Neural crest cell (in vitro differentiated cells): ENCODE results near the gene TSPO2. TPM values are rescaled to one million over a fixed set of nuclear protein-coding genes. Genes with fewer than 3 reads are reported as not detected.
A peak's percentile ranks its signal among the peaks of the same experiment; 100 is the strongest.

ENCODE experiments used
- DNase-seq: peaks from one replicate; pipeline ENCODE4 v3.0.0; 2021; ENCODE audit warnings: low read depth, mixed read lengths, low spot score
- H3K27ac Mint-ChIP-seq: one replicate; pipeline ENCODE4 v1.8.0; 2021; ENCODE audit warnings: mild to moderate bottlenecking, mixed read lengths; ENCODE audit not compliant: unreplicated experiment
- H3K27me3 Mint-ChIP-seq: 2 replicates; pipeline ENCODE4 v1.8.0; 2021; ENCODE audit warnings: low read depth, mild to moderate bottlenecking, mixed read lengths
- H3K36me3 Mint-ChIP-seq: 2 replicates; pipeline ENCODE4 v1.8.0; 2021; ENCODE audit warnings: low read depth, mild to moderate bottlenecking, mixed read lengths
- H3K4me1 Mint-ChIP-seq: 2 replicates; pipeline ENCODE4 v1.8.0; 2021; ENCODE audit warnings: mixed read lengths
- H3K4me3 Mint-ChIP-seq: one replicate; pipeline ENCODE4 v1.8.0; 2021; ENCODE audit warnings: mild to moderate bottlenecking, mixed read lengths
- H3K9me3 Mint-ChIP-seq: 2 replicates; pipeline ENCODE4 v1.8.0; 2021; ENCODE audit warnings: mixed read lengths
- total RNA-seq: library from RNA; stranded (reverse); gene quantifications from 2 replicates; pipeline ENCODE4 v1.2.1, GENCODE V29; 2021
- TF ChIP-seq, protein P1 (sequence below): fragments of 200-600 bp; sonication (generic); conservative IDR thresholded peaks from 2 replicates; pipeline ENCODE4 v1.5.0; 2021; ENCODE audit warnings: antibody characterized with exemption, mild to moderate bottlenecking

Gene TSPO2
- total RNA-seq, 1 donor from 2014 or later, result not detected

DNA sequence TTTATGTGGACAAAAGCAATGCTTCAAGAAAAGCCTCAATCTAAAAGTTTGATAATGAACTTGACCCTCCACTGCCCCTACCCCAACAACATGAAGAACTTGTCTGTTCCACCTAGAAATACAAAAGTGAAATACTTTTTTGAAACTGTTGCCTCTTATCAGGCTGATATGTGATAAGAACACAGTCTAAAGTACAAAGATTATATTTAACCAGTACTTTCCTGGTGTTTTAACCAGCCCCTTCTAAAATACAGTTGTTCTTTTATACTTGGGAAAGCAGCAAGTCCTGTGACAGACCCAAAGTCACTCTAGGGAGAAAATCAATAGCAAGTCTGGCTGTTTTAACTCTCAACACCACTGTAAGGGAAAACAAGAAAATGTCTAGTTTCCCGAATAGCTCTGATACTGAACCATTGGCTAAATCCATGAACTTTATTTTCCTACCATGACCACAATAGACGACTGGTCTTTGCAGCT lies 23.3 kb downstream of the TSPO2 start:
- DNase-seq, result no peak
- no peaks in the 10 kb centered on the region for H3K27me3 Mint-ChIP-seq
- peaks cover 6% of the 10 kb centered on the region for H3K4me1 Mint-ChIP-seq
- TF ChIP-seq, protein P1, sequence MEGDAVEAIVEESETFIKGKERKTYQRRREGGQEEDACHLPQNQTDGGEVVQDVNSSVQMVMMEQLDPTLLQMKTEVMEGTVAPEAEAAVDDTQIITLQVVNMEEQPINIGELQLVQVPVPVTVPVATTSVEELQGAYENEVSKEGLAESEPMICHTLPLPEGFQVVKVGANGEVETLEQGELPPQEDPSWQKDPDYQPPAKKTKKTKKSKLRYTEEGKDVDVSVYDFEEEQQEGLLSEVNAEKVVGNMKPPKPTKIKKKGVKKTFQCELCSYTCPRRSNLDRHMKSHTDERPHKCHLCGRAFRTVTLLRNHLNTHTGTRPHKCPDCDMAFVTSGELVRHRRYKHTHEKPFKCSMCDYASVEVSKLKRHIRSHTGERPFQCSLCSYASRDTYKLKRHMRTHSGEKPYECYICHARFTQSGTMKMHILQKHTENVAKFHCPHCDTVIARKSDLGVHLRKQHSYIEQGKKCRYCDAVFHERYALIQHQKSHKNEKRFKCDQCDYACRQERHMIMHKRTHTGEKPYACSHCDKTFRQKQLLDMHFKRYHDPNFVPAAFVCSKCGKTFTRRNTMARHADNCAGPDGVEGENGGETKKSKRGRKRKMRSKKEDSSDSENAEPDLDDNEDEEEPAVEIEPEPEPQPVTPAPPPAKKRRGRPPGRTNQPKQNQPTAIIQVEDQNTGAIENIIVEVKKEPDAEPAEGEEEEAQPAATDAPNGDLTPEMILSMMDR, result no peak
- no peak overlapping the region for H3K27ac Mint-ChIP-seq
- H3K4me3 Mint-ChIP-seq, result no peak overlapping the region
- H3K9me3 Mint-ChIP-seq, result no peaks in the 10 kb centered on the region
- no peaks in the 10 kb centered on the region for H3K36me3 Mint-ChIP-seq

DNA sequence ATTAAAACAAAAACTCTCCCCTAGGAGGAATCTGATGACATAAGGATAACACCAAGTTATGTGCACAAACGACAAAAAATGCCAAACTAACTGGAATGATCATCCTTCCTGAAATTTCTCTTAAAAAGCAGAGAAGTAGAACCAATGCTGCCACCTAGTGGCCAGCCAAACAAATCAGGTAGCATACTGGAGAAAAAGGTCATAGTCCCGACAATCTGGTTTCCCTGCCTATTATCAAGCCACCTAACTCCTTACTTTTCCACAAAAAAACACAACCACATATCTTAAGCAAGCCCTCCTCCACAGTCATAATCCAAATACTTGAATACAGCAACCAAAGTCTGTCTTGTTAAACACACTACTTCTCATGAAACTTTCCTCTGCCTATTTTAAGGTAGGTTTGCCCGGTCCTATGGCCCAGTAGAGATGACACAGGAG lies 24.6 kb downstream of the TSPO2 start:
- Mint-ChIP-seq H3K4me3 (peak overlapping the region; percentile 45), H3K4me1 (peaks cover 17% of the 10 kb centered on the region), H3K27ac (no peak overlapping the region), H3K9me3 (no peaks in the 10 kb centered on the region), H3K36me3 (no peaks in the 10 kb centered on the region), H3K27me3 (no peaks in the 10 kb centered on the region)
- DNase-seq, result peak; percentile 64
- TF ChIP-seq, protein P1, result peak; percentile 95

DNA sequence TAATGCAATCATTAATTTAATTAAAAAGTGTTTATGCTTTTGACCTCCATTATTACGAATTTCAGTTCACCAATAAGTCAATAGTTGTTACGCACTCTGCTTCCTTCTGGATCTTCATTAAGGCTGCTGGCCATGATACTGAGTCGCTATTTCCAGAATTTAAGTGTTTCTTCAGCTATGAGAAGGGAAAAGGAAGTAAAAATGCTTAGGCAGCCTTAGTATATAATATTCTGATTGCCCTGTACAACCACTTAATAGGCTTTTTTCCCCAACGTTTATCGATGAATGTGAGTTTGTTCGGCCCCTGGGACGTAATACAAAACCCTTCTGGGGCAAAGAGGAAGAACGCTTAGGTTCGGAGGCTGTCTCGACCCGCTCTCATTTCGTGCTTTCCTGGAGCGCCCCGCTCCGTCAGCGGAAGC lies 29.2 kb downstream of the TSPO2 start:
- DNase-seq, result no peak
- H3K27ac Mint-ChIP-seq, result peak overlapping the region; percentile 97
- peaks cover 44% of the 10 kb centered on the region for H3K4me1 Mint-ChIP-seq
- no peaks in the 10 kb centered on the region for H3K9me3 Mint-ChIP-seq
- H3K36me3 Mint-ChIP-seq, result no peaks in the 10 kb centered on the region
- H3K27me3 Mint-ChIP-seq, result no peaks in the 10 kb centered on the region
- TF ChIP-seq, protein P1, result no peak
- H3K4me3 Mint-ChIP-seq, result peak overlapping the region; percentile 97

DNA sequence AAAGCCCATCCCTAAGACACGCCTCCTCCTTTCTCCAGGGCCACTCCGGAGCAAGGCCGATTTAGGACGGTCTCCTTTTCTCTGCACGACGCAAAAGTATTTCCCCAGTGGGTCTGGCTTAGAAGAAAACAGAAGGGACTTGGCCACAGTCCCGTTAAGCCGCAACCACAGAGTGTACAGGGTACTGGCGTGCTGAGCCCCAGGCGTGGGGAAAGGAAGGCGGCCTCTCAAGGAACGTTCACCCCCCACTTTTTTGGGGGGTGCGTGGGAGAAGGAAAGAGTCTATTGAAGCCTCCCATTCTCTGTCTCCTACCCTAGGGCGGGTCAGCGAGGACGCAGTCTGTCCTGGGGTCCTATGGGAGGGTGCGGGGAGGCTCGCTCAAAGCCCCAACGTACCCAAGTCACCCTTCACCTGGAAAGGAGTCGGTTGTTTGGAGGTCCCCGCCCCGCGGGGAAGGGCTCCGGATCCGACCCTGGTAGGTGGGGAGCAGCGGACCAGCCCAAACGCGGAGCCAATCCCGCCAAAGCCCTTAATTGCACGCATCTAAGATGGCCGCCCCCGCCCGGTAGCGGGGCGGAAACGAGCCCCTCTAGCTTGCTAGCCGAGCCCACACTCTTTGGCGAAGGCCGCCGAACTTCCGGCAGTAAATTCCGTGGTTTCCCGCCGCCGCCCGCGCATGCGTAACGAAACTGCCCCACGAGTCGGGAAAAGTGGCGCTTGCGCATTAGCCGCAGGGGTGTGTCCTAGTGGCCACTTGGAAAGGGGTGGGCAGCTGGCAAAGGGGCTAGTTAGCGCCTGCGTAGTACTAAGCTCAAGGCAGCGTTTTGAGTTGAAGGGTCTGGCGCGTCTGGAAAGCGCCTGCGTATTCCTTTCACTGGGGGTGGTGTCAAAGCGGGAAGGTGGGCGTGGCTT lies 29.9 kb downstream of the TSPO2 start, which contains the start of gene OARD1:
Gene OARD1, minus strand, starts transcription at position 434 of the 913 bp plus-strand sequence. CDS start 722 bp downstream, outside the sequence.
- H3K9me3 Mint-ChIP-seq, result no peaks in the 10 kb centered on the region
- no peaks in the 10 kb centered on the region for H3K27me3 Mint-ChIP-seq
- DNase-seq, result peak; percentile 100
- H3K4me3 Mint-ChIP-seq, result peak within 1 kb of the TSS; percentile 97
- H3K36me3 Mint-ChIP-seq, result no peaks in the 10 kb centered on the region
- peak within 1 kb of the TSS; percentile 97 for H3K27ac Mint-ChIP-seq
- TF ChIP-seq, protein P1, result no peak
- peaks cover 40% of the 10 kb centered on the region for H3K4me1 Mint-ChIP-seq

DNA sequence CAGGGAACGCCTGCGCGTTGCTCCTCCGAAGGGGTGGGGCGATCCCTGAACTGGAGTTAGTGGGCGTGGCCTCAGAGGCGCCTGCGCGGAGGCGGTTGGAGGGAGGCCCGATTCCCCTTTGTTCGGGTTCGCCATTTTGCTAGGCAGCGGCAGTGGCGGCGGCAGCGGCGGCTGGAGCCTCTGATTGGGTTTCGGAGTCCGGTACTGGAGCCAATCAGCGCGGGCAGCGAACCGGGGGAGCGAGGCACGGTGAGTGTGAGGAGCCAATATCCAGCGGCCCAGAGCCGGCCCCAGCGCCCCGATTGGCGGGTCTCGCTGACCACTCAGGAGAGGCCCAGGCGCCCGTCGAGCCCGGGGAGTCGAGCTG lies 30.6 kb downstream of the TSPO2 start, which contains the start of gene NFYA:
Gene NFYA, plus strand, starts transcription at position 139 of the 367 bp plus-strand sequence. CDS start 6,116 bp downstream, outside the sequence.
- no peak for DNase-seq
- H3K4me1 Mint-ChIP-seq, result peaks cover 40% of the 10 kb centered on the region
- peak within 1 kb of the TSS; percentile 97 for H3K4me3 Mint-ChIP-seq
- H3K9me3 Mint-ChIP-seq, result no peaks in the 10 kb centered on the region
- TF ChIP-seq, protein P1, result no peak
- peak within 1 kb of the TSS; percentile 97 for H3K27ac Mint-ChIP-seq
- no peaks in the 10 kb centered on the region for H3K36me3 Mint-ChIP-seq
- no peaks in the 10 kb centered on the region for H3K27me3 Mint-ChIP-seq
